ENCODE data around the gene BCL2L14. TPM values are rescaled to one million over a fixed set of nuclear protein-coding genes. Genes with fewer than 3 reads are reported as not detected.
"Not testable (repeated sequence)": the region's sequence is repeated elsewhere in the genome, so short reads cannot be mapped to it uniquely, and the experiment has no call there.

BCL2L14 gene
- total and polyA plus RNA-seq, 2 of the 4 experiments (the other 2 are of a cell fraction): not detected

DNA sequence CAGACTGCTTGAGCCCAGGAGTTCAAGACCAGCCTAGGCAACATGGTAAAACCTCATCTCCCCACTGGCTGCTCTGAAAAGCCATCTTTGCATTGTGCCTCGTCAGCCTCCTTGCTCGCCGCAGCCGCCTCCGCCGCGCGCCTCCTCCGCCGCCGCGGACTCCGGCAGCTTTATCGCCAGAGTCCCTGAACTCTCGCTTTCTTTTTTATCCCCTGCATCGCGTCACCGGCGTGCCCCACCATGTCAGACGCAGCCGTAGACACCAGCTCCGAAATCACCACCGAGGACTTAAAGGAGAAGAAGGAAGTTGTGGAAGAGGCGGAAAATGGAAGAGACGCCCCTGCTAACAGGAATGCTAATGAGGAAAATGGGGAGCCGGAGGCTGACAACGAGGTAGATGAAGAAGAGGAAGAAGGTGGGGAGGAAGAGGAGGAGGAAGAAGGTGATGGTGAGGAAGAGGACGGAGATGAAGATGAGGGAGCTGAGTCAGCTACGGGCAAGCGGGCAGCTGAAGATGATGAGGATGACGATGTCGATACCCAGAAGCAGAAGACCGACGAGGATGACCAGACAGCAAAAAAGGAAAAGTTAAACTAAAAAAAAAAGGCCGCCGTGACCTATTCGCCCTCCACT lies 40.3 kb downstream of the BCL2L14 start:
- H2AK9ac ChIP-seq (replicated peaks; ENCODE audit: low read depth, low read length, poor library complexity); H3K27ac ChIP-seq (ENCODE audit: insufficient read depth, low read length); H3K14ac ChIP-seq (replicated peaks; ENCODE audit: low read depth, low read length); intact Hi-C loops (cut with micrococcal nuclease); DNase-seq; H3K4me1 ChIP-seq (ENCODE audit: control insufficient read depth, insufficient read depth, low read length); BruUV-seq (replicated peaks); H4K8ac ChIP-seq (ENCODE audit: low read depth in 2 of 2, low read length in 2 of 2); H4K91ac ChIP-seq (ENCODE audit: insufficient read depth, low read depth, low read length); H3K9me1 ChIP-seq (ENCODE audit: insufficient read depth, low read length); H2AK5ac ChIP-seq (ENCODE audit: low read depth, low read length); ATAC-seq (ENCODE audit: low read depth); H4K5ac ChIP-seq (ENCODE audit: low read depth, low read length); H3K4me3 ChIP-seq (ENCODE audit: insufficient read depth, low read depth, low read length); CTCF ChIA-PET; in situ Hi-C loops (cut with MboI; ENCODE audit: low sequenced_read_pairs); H4K20me1 ChIP-seq (ENCODE audit: insufficient read depth, low read length); H3K27me3 ChIP-seq (ENCODE audit: control insufficient read depth, insufficient read depth, low read length); POLR2A ChIA-PET (ENCODE audit: unreplicated experiment); H3K56ac ChIP-seq (ENCODE audit: extremely low read depth, insufficient read depth, low read length); H2BK20ac ChIP-seq (ENCODE audit: low read depth, low read length); H2BK15ac ChIP-seq (ENCODE audit: low read depth, low read length); H3K79me1 ChIP-seq (ENCODE audit: low read depth in 1 of 2, low read length in 2 of 2); dilution Hi-C loops (cut with HindIII; ENCODE audit: low sequenced_read_pairs, unreplicated experiment); H3K4ac ChIP-seq (ENCODE audit: low read depth, low read length); H3K36me3 ChIP-seq (ENCODE audit: control insufficient read depth, insufficient read depth, low read length); H2BK5ac ChIP-seq (ENCODE audit: low read depth, low read length, poor library complexity, severe bottlenecking); H3K4me2 ChIP-seq (ENCODE audit: low read depth, low read length); H3K23ac ChIP-seq (ENCODE audit: low read depth, low read length); H2BK120ac ChIP-seq (ENCODE audit: low read depth, low read length); H3K9ac ChIP-seq (ENCODE audit: low read depth, low read length); H3K18ac ChIP-seq (ENCODE audit: low read depth, low read length); H2AFZ ChIP-seq (replicated peaks; ENCODE audit: low read length, poor library complexity): not testable (repeated sequence)
- WGBS, 2 experiments (ENCODE audit: extremely low coverage in 2 of 2, insufficient read length in 1 of 2): 93 to 100% methylated on average over 1 to 5 of the region's 37 CpGs
- H3K9me3 ChIP-seq (ENCODE audit: control insufficient read depth, insufficient read depth, low read length): peaks cover 14% of the 10 kb centered on the region
